GM20431 (cell line): ENCODE results near the gene TACR1.

Source experiments
- in situ Hi-C: fragments of 300-500 bp; cut with MseI, MboI; formaldehyde crosslinking; loops from one replicate; pipeline ENCODE4 v1.15.0; 2020; ENCODE audit warnings: low sequenced_read_pairs; ENCODE audit not compliant: unreplicated experiment

TACR1 gene

GRCh38 chr2:75098856-75099255 is 100.5 kb downstream of the TACR1 start:
- in situ Hi-C loops: no loop called here

- in situ Hi-C loops: no loop called here
Measured at GRCh38 chr2:75097831-75098230, 101.5 kb downstream of the TACR1 start.

- in situ Hi-C loops: no loop called here
Measured at GRCh38 chr2:75094405-75094804, 104.9 kb downstream of the TACR1 start.

GRCh38 chr2:75090770-75091515 is 108.4 kb downstream of the TACR1 start:
- in situ Hi-C loops: no loop called here

- in situ Hi-C loops: no loop called here
Measured at GRCh38 chr2:75089471-75089870, 109.8 kb downstream of the TACR1 start.

GRCh38 chr2:75088791-75089190 is 110.5 kb downstream of the TACR1 start:
- in situ Hi-C loops: no loop called here

- in situ Hi-C loops: no loop called here
Measured at GRCh38 chr2:75087736-75088135, 111.6 kb downstream of the TACR1 start.

GRCh38 chr2:75079575-75079974 is 119.7 kb downstream of the TACR1 start:
- in situ Hi-C loops: no loop called here

GRCh38 chr2:75077909-75078308 is 121.4 kb downstream of the TACR1 start:
- in situ Hi-C loops: no loop called here

- in situ Hi-C loops: no loop called here
Measured at GRCh38 chr2:75076088-75076487, 123.2 kb downstream of the TACR1 start.

- in situ Hi-C loops: loop anchor here (25.0 kb wide), 1 partner anchor 338 kb away; no protein-coding TSS in a partner anchor
Measured at GRCh38 chr2:75074708-75075107, 124.6 kb downstream of the TACR1 start.

- in situ Hi-C loops: loop anchor here (25.0 kb wide), 1 partner anchor 338 kb away; no protein-coding TSS in a partner anchor
Measured at GRCh38 chr2:75074228-75074627, 125.1 kb downstream of the TACR1 start.

GRCh38 chr2:75071766-75072165 is 127.6 kb downstream of the TACR1 start:
- in situ Hi-C loops: loop anchor here (25.0 kb wide), 1 partner anchor 341 kb away; no protein-coding TSS in a partner anchor

- in situ Hi-C loops: loop anchor here (25.0 kb wide), 1 partner anchor 344 kb away; no protein-coding TSS in a partner anchor
Measured at GRCh38 chr2:75068546-75068945, 130.8 kb downstream of the TACR1 start.

- in situ Hi-C loops: loop anchor here (25.0 kb wide), 1 partner anchor 345 kb away; no protein-coding TSS in a partner anchor
Measured at GRCh38 chr2:75067506-75067905, 131.8 kb downstream of the TACR1 start.

GRCh38 chr2:75066121-75066902 is 133.0 kb downstream of the TACR1 start:
- in situ Hi-C loops: loop anchor here (25.0 kb wide), 1 partner anchor 346 kb away; no protein-coding TSS in a partner anchor

- in situ Hi-C loops: loop anchor here (25.0 kb wide), 1 partner anchor 347 kb away; no protein-coding TSS in a partner anchor
Measured at GRCh38 chr2:75065402-75066008, 133.8 kb downstream of the TACR1 start.

GRCh38 chr2:75064691-75065396 is 134.5 kb downstream of the TACR1 start:
- in situ Hi-C loops: loop anchor here (25.0 kb wide), 1 partner anchor 347 kb away; no protein-coding TSS in a partner anchor

- in situ Hi-C loops: loop anchor here (25.0 kb wide), 1 partner anchor 348 kb away; no protein-coding TSS in a partner anchor
Measured at GRCh38 chr2:75063906-75064305, 135.4 kb downstream of the TACR1 start.

GRCh38 chr2:75058427-75058826 is 140.9 kb downstream of the TACR1 start:
- in situ Hi-C loops: loop anchor here (25.0 kb wide), 1 partner anchor 354 kb away; no protein-coding TSS in a partner anchor
